OCI-LY1 (cell line): Measurements from ENCODE around the gene SH3RF1.

ENCODE experiments used
- H2AFZ ChIP-seq: fragments of 200-600 bp; sonication (generic), shearing (Covaris generic); 2 replicates; pipeline ENCODE4 v1.6.0; 2014; ENCODE audit warnings: antibody characterized with exemption, mild to moderate bottlenecking, low read length
- H3F3A ChIP-seq: fragments of 200-600 bp; sonication (generic), shearing (Covaris generic); 2 replicates; pipeline ENCODE4 v1.6.0; 2014; ENCODE audit warnings: mild to moderate bottlenecking, antibody characterized with exemption, low read length, moderate library complexity; ENCODE audit not compliant: insufficient read depth
- H3K27ac ChIP-seq: fragments of 200-600 bp; sonication (generic); 2 replicates; pipeline ENCODE4 v1.5.1; 2014; ENCODE audit warnings: low read length, mixed run types, mild to moderate bottlenecking, low read depth; ENCODE audit not compliant: poor library complexity, severe bottlenecking
- H3K27me3 ChIP-seq: fragments of 200-600 bp; sonication (generic); 2 replicates; pipeline ENCODE4 v1.6.0; 2014; ENCODE audit warnings: antibody characterized with exemption, mild to moderate bottlenecking, low read length, moderate library complexity; ENCODE audit not compliant: insufficient read depth
- H3K36me3 ChIP-seq: fragments of 200-600 bp; sonication (generic); 2 replicates; pipeline ENCODE4 v1.6.1; 2014; ENCODE audit warnings: mild to moderate bottlenecking, antibody characterized with exemption, low read length, moderate library complexity, mixed read lengths; ENCODE audit not compliant: insufficient read depth
- H3K4me1 ChIP-seq: fragments of 200-600 bp; sonication (generic); 2 replicates; pipeline ENCODE4 v1.5.1; 2014; ENCODE audit warnings: mild to moderate bottlenecking, low read length, moderate library complexity; ENCODE audit not compliant: insufficient read depth, severe bottlenecking
- H3K4me2 ChIP-seq: fragments of 200-600 bp; sonication (generic), shearing (Covaris generic); 2 replicates; pipeline ENCODE4 v1.6.1; 2014; ENCODE audit warnings: low read length
- H3K4me3 ChIP-seq: fragments of 200-600 bp; sonication (generic); 2 replicates; pipeline ENCODE4 v1.5.1; 2014; ENCODE audit warnings: low read length, low read depth, mild to moderate bottlenecking, mixed read lengths; ENCODE audit not compliant: poor library complexity, severe bottlenecking
- H3K79me2 ChIP-seq: fragments of 200-600 bp; shearing (Covaris generic); 2 replicates; pipeline ENCODE4 v1.6.1; 2016; ENCODE audit warnings: mixed run types, low read length, mixed read lengths; ENCODE audit not compliant: insufficient read depth
- H3K9ac ChIP-seq: fragments of 200-600 bp; sonication (generic), shearing (Covaris generic); 2 replicates; pipeline ENCODE4 v1.6.1; 2014; ENCODE audit warnings: mild to moderate bottlenecking, low read length, mixed read lengths
- H3K9me2 ChIP-seq: fragments of 200-600 bp; sonication (generic), shearing (Covaris generic); 2 replicates; pipeline ENCODE4 v1.6.1; 2014; ENCODE audit warnings: low read depth, mild to moderate bottlenecking, low read length, mixed read lengths
- H3K9me3 ChIP-seq: fragments of 200-600 bp; shearing (Covaris generic); 2 replicates; pipeline ENCODE4 v1.6.1; 2014; ENCODE audit warnings: low read length, mixed read lengths
- H4K20me1 ChIP-seq: fragments of 200-600 bp; sonication (generic), shearing (Covaris generic); 2 replicates; pipeline ENCODE4 v1.6.0; 2016; ENCODE audit warnings: mild to moderate bottlenecking, low read length; ENCODE audit not compliant: insufficient read depth
- EZH2 ChIP-seq: fragments of 200-600 bp; sonication (generic), shearing (Covaris generic); IDR thresholded peaks from 2 replicates; pipeline ENCODE4 v1.8.0; 2017; ENCODE audit warnings: borderline replicate concordance, mixed run types, mild to moderate bottlenecking, antibody characterized with exemption, low read length, moderate library complexity, mixed read lengths
- TF ChIP-seq, protein P1 (sequence below): fragments of 200-600 bp; sonication (generic), shearing (Covaris generic); IDR thresholded peaks from 2 replicates; pipeline ENCODE4 v1.5.1; 2017; ENCODE audit warnings: mild to moderate bottlenecking, antibody characterized with exemption, low read length, moderate library complexity, mixed read lengths

SH3RF1 gene

DNA sequence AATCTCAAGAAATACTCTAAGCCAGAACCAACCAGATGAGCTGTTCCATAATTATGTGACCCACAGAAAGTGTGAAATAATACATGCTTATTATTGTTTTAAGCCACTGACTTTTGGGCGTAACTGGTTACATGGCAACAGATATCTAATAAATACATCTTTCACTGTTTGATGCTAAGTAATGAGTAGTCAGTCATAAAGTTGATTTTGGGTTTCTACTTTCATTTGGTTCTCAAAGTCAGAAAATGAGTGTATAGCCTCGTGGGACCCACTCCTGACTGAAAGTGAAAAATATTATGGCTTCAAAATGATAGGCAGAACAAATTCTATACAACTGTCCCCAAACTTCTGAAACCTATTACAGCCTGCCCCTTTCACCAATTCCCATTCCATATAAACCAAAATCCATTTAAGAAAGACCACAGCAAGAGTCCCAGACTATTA lies 172.7 kb downstream of the SH3RF1 start:
- Histone ChIP-seq H3K9me2 (no peaks in the 10 kb centered on the region), H3K4me1 (peaks cover 21% of the 10 kb centered on the region), H3K27me3 (no peaks in the 10 kb centered on the region), H3K4me3 (no peak overlapping the region), H4K20me1 (no peaks in the 10 kb centered on the region), H3F3A (no peaks in the 10 kb centered on the region), H3K79me2 (no peaks in the 10 kb centered on the region), H2AFZ (no peak overlapping the region), H3K27ac (no peak overlapping the region), H3K9ac (no peak overlapping the region), H3K36me3 (no peaks in the 10 kb centered on the region), H3K4me2 (no peak overlapping the region), H3K9me3 (no peaks in the 10 kb centered on the region)
- TF ChIP-seq, protein P1, sequence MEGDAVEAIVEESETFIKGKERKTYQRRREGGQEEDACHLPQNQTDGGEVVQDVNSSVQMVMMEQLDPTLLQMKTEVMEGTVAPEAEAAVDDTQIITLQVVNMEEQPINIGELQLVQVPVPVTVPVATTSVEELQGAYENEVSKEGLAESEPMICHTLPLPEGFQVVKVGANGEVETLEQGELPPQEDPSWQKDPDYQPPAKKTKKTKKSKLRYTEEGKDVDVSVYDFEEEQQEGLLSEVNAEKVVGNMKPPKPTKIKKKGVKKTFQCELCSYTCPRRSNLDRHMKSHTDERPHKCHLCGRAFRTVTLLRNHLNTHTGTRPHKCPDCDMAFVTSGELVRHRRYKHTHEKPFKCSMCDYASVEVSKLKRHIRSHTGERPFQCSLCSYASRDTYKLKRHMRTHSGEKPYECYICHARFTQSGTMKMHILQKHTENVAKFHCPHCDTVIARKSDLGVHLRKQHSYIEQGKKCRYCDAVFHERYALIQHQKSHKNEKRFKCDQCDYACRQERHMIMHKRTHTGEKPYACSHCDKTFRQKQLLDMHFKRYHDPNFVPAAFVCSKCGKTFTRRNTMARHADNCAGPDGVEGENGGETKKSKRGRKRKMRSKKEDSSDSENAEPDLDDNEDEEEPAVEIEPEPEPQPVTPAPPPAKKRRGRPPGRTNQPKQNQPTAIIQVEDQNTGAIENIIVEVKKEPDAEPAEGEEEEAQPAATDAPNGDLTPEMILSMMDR = no peak
- TF ChIP-seq EZH2 = no peak

DNA sequence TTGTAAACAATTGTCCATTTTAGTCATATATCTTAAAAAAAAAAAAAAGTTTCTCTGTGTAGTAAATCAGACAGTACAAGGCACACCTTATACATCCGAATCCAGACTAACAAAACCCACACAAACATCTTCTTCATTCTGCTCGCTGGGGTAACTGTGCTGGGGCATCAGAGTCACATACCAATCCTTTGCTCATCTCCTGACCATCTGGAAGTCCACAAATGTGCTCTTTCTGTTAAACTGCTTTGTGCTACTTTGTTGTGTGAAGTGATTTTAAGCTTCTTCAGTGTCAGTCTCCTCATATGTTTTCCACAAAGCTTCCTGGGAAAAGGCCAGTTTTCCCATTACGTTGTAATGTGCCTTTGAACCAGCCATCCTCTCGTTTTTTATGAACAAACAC lies 174.5 kb downstream of the SH3RF1 start:
- Histone ChIP-seq H3K9me2 (no peaks in the 10 kb centered on the region), H3K4me2 (no peak overlapping the region), H3K27ac (no peak overlapping the region), H3K79me2 (no peaks in the 10 kb centered on the region), H3K9me3 (no peaks in the 10 kb centered on the region), H4K20me1 (no peaks in the 10 kb centered on the region), H3K4me1 (peaks cover 21% of the 10 kb centered on the region), H3K27me3 (no peaks in the 10 kb centered on the region), H3K4me3 (no peak overlapping the region), H3F3A (no peaks in the 10 kb centered on the region), H3K9ac (no peak overlapping the region), H3K36me3 (no peaks in the 10 kb centered on the region), H2AFZ (no peak overlapping the region)
- no peak for TF ChIP-seq EZH2

DNA sequence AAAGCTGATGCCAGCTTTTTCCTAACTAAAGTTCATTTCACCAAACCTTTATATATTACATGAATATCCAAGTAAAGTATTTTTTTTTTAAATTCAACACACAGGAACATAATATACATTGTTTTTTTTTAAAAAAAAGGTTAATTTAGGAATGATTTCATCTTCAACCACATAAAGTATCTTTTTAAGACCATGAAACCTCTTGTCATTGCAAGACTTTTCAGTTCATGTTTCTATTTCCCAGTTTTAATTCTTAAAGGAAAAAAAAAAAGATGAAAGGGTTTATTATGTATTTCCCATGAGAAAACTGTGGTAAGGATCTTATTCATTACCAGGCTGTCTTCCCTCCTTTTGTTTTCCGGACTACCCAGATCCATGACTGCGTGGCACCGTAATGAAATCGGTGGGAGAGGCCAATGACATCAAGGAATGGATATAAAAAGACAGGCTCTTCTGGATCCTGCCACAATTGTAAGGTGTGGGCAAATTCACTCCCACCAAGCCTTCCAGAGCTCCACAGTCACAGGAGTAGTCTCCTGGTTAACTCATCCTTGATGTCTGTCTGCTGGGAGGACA lies 176.0 kb downstream of the SH3RF1 start:
- H3K4me2 ChIP-seq = no peak overlapping the region
- H3K27me3 ChIP-seq = no peaks in the 10 kb centered on the region
- H3K27ac ChIP-seq = no peak overlapping the region
- H3K9me3 ChIP-seq = peaks cover under 1% of the 10 kb centered on the region; the same call in 1 of the 2 replicates
- no peaks in the 10 kb centered on the region for H3K36me3 ChIP-seq
- no peaks in the 10 kb centered on the region for H4K20me1 ChIP-seq
- peaks cover 16% of the 10 kb centered on the region for H3K4me1 ChIP-seq
- no peak overlapping the region for H3K9ac ChIP-seq
- no peak for TF ChIP-seq EZH2
- TF ChIP-seq, protein P1 = no peak
- no peaks in the 10 kb centered on the region for H3K79me2 ChIP-seq
- no peak overlapping the region for H3K4me3 ChIP-seq
- no peaks in the 10 kb centered on the region for H3F3A ChIP-seq
- no peak overlapping the region for H2AFZ ChIP-seq
- H3K9me2 ChIP-seq = no peaks in the 10 kb centered on the region
